ENCODE measurements around the gene PPP1R3G.

GRCh38 chr6:5066456-5067093 lies 18.6 kb upstream of the PPP1R3G start:
- TF ChIP-seq POLR2A (IDR thresholded peaks at IDR 0.05), result no peak
- TF ChIP-seq CTCF (IDR thresholded peaks at IDR 0.05), result no peak

Measured in adrenal gland (tissue), 5 donors.